ENCODE measurements around the gene PANK1. TPM values are rescaled to one million over a fixed set of nuclear protein-coding genes. Genes with fewer than 3 reads are reported as not detected.

Gene PANK1
- total RNA-seq, 4 donors from 2014 or later = 7.3 to 16.3 (median 9.0) TPM

DNA sequence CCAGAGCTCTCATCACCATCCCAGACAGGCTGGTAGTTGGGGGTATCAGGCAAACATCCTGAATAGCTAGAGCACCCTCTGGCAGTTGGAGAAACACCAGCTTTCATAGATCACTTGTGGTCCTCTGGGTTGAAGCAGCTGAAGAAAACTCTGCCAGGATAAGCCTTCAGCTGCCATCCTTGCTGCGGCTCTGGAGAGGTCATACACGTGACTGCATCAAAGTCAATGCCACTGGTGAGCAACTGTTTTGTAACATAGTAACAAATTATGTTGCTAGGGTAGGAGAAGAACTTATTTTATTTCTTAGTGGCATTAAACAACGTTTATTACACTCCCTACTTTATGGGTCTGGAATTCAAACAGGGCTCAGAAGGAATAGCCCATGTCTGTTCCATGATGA is 19.2 kb upstream of the PANK1 start:
- Histone ChIP-seq H3K36me3 (no peaks in the 10 kb centered on the region), H3K9me3 (no peaks in the 10 kb centered on the region), H3K4me3 (no peak overlapping the region), H3K4me1 (peaks cover 17 to 35% of the 10 kb centered on the region in 2 donors), H3K27me3 (no peaks in the 10 kb centered on the region), H3K27ac (peak overlapping the region; percentile 3 to 87 (median 50))
- intact Hi-C loops (cut with DNase I; ENCODE audit: low total_unique reads) (no loop called here), in situ Hi-C loops (cut with MboI; ENCODE audit: low sequenced_read_pairs in 4 of 4) (no loop called here)
- DNase-seq = peak in 1 of 2 donors; percentile 50
- peak; percentile 38 to 68 for ATAC-seq
- TF ChIP-seq, protein P1, sequence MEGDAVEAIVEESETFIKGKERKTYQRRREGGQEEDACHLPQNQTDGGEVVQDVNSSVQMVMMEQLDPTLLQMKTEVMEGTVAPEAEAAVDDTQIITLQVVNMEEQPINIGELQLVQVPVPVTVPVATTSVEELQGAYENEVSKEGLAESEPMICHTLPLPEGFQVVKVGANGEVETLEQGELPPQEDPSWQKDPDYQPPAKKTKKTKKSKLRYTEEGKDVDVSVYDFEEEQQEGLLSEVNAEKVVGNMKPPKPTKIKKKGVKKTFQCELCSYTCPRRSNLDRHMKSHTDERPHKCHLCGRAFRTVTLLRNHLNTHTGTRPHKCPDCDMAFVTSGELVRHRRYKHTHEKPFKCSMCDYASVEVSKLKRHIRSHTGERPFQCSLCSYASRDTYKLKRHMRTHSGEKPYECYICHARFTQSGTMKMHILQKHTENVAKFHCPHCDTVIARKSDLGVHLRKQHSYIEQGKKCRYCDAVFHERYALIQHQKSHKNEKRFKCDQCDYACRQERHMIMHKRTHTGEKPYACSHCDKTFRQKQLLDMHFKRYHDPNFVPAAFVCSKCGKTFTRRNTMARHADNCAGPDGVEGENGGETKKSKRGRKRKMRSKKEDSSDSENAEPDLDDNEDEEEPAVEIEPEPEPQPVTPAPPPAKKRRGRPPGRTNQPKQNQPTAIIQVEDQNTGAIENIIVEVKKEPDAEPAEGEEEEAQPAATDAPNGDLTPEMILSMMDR (IDR thresholded peaks at IDR 0.05 in 4 of 5, conservative IDR thresholded peaks at IDR 0.05 in 1 of 5) = no peak
- no peak for TF ChIP-seq POLR2A (IDR thresholded peaks at IDR 0.05)

DNA sequence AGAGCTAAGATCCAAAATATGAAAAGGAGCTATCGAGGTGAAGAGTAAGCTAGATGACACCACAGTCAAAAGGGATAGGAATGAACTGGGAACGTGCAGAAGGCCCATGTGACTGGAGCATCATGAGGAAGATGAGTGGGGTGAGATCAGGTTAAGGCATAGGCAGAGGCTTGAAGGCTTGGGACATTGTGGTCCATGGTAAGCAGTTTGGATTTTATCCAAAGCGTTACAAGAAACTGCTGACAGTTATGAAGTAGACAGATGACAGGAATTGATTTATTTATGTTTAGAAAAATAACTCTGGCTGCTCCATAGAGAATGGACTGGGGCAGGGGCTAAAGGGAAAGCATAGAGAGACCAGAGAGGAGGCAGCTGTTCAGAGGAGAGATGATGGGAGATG is 18.1 kb upstream of the PANK1 start:
- TF ChIP-seq POLR2A (IDR thresholded peaks at IDR 0.05) = no peak
- TF ChIP-seq, protein P1 (IDR thresholded peaks at IDR 0.05 in 4 of 5, conservative IDR thresholded peaks at IDR 0.05 in 1 of 5) = no peak
- Histone ChIP-seq H3K36me3 (no peaks in the 10 kb centered on the region), H3K9me3 (no peaks in the 10 kb centered on the region), H3K4me1 (peaks cover 19 to 35% of the 10 kb centered on the region in 2 donors), H3K27me3 (no peaks in the 10 kb centered on the region), H3K4me3 (no peak overlapping the region), H3K27ac (peak overlapping the region; percentile 24 to 87 (median 64))
- in situ Hi-C loops (cut with MboI; ENCODE audit: low sequenced_read_pairs in 4 of 4) = no loop called here
- peak; percentile 49 to 71 for DNase-seq
- peak; percentile 89 to 97 for ATAC-seq
- intact Hi-C loops (cut with DNase I; ENCODE audit: low total_unique reads) = no loop called here

DNA sequence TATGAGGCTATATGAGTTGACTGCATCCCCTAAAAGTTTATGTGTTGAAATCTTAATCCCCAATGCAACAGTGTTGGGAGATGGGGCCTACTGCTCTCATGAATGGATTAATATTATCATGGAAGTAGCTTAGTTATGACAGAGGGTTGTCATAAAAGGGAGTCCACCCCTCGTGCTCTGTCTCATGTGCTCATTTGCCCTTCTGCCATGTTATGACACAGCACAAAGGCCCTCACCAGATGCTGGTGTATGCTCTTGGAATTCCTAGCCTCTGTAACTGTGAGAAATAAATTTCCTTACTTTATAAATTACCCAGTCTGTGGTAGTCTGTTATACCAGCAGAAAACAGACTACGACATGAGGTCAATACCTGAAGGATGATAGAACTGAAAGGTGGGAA is 17.6 kb upstream of the PANK1 start:
- no peaks in the 10 kb centered on the region for H3K9me3 ChIP-seq
- intact Hi-C loops (cut with DNase I; ENCODE audit: low total_unique reads) = no loop called here
- H3K27ac ChIP-seq = peak overlapping the region; percentile 24 to 87 (median 64)
- no peak overlapping the region for H3K4me3 ChIP-seq
- in situ Hi-C loops (cut with MboI; ENCODE audit: low sequenced_read_pairs in 4 of 4) = no loop called here
- no peaks in the 10 kb centered on the region for H3K27me3 ChIP-seq
- ATAC-seq (peak in 1 of 2 donors; percentile 17), DNase-seq (no peak)
- TF ChIP-seq, protein P1 (IDR thresholded peaks at IDR 0.05 in 4 of 5, conservative IDR thresholded peaks at IDR 0.05 in 1 of 5) = no peak
- TF ChIP-seq POLR2A (IDR thresholded peaks at IDR 0.05) = no peak
- no peaks in the 10 kb centered on the region for H3K36me3 ChIP-seq
- H3K4me1 ChIP-seq = peaks cover 19 to 35% of the 10 kb centered on the region in 2 donors

DNA sequence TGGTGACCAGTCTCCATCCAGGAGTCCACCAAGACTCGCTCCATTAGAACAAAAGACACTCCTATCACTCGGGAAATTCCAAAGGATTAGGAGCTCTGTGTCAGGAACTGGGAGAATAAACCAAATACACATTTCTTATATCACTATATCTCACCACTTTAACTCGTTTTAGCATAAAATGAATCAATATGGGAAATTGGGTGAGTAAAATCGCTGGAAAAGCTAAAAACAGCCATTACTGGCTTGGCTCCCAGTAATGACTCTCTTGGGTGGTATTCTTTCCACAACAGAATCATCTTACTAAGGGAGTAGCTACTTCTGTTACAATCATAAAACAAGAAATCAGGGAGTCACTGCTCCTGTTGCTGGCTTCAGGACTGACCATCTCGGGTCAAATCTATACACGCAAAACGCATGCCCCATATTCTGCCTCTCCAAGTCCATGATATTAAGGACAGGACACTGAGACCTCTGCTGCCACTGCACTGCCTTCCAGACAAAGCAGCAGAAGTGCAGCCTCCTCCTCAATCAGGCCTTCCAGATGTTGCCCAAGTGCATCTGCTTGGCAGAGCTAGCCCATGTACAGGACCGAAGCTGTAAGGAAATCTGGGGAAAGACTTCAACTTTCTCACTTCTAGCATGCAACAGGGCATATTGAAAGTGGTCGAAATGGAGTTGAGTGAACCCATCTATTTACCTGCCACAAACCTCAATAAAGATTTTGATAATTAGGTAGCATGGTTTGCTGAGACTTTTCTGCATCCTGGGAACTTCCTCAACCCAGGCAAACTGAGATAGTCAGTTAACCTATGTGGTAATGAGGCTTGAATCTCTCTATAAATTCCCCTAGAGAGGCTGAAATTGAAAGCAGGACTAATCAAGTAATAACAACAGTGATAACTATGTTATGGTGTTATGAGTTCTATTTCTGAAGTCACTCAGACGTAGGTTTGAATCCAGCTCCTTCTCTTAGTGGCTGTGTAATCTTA is 14.4 kb upstream of the PANK1 start:
- H3K4me1 ChIP-seq = peaks cover 19 to 27% of the 10 kb centered on the region in 2 donors
- H3K36me3 ChIP-seq = no peaks in the 10 kb centered on the region
- in situ Hi-C loops (cut with MboI; ENCODE audit: low sequenced_read_pairs in 4 of 4) (no loop called here), intact Hi-C loops (cut with DNase I; ENCODE audit: low total_unique reads) (no loop called here)
- ATAC-seq (no peak), DNase-seq (no peak)
- H3K4me3 ChIP-seq = no peak overlapping the region
- H3K9me3 ChIP-seq = no peaks in the 10 kb centered on the region
- H3K27me3 ChIP-seq = no peaks in the 10 kb centered on the region
- no peak for TF ChIP-seq POLR2A (IDR thresholded peaks at IDR 0.05)
- TF ChIP-seq, protein P1 (IDR thresholded peaks at IDR 0.05 in 4 of 5, conservative IDR thresholded peaks at IDR 0.05 in 1 of 5) = no peak
- H3K27ac ChIP-seq = no peak overlapping the region

Measured in gastrocnemius medialis (tissue), 4 donors.